ENCODE data around the gene SCYGR1.

- TF ChIP-seq CTCF (IDR thresholded peaks at IDR 0.05) = no peak
- no peak for TF ChIP-seq POLR2A (IDR thresholded peaks at IDR 0.05)
These were observed 36.1 kb upstream of the SCYGR1 start for GRCh38 chr2:227423656-227424499.

All from testis (tissue), 2 donors.